ENCODE results near the gene NLRP3. TPM values are rescaled to one million over a fixed set of nuclear protein-coding genes. Genes with fewer than 3 reads are reported as not detected.

The NLRP3 gene
- total and polyA plus RNA-seq, 12 donors: 0.28 to 6.1 (median 0.78) TPM

DNA sequence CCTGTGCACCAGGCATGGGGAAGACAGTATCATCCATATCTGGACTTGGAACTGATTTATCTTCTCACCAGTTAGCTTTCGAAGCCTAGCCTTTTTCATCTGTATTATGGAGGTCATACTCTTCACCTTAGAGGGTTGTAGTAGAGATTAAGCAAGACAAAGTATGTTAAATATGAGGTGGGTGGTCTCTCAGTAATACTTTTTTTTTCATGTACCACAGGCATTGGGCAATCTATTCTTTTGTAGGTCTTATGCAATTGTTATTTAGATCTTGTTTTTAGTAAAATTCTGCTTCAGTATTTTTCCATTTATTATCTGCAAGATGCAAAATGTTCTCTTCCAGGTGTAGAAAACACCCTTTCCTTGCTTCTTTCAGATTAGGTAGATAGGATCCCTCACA is 77.1 kb downstream of the NLRP3 start:
- Histone ChIP-seq H3K9me3 (no peaks in the 10 kb centered on the region), H3K27me3 (peaks cover 0 to 32% (median 8%) of the 10 kb centered on the region in 7 donors), H3K4me1 (peaks cover 0 to 7% (median 0%) of the 10 kb centered on the region in 9 donors), H3K4me3 (no peak overlapping the region), H3K27ac (no peak overlapping the region), H3K36me3 (no peaks in the 10 kb centered on the region)
- ATAC-seq: no peak
- no peak for DNase-seq
- intact Hi-C loops (cut with DNase I): no loop called here
- TF ChIP-seq, protein P1, sequence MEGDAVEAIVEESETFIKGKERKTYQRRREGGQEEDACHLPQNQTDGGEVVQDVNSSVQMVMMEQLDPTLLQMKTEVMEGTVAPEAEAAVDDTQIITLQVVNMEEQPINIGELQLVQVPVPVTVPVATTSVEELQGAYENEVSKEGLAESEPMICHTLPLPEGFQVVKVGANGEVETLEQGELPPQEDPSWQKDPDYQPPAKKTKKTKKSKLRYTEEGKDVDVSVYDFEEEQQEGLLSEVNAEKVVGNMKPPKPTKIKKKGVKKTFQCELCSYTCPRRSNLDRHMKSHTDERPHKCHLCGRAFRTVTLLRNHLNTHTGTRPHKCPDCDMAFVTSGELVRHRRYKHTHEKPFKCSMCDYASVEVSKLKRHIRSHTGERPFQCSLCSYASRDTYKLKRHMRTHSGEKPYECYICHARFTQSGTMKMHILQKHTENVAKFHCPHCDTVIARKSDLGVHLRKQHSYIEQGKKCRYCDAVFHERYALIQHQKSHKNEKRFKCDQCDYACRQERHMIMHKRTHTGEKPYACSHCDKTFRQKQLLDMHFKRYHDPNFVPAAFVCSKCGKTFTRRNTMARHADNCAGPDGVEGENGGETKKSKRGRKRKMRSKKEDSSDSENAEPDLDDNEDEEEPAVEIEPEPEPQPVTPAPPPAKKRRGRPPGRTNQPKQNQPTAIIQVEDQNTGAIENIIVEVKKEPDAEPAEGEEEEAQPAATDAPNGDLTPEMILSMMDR (IDR thresholded peaks at IDR 0.05): no peak
- WGBS, 2 donors: 41 to 63% methylated on average over 1 of the region's 1 CpG

DNA sequence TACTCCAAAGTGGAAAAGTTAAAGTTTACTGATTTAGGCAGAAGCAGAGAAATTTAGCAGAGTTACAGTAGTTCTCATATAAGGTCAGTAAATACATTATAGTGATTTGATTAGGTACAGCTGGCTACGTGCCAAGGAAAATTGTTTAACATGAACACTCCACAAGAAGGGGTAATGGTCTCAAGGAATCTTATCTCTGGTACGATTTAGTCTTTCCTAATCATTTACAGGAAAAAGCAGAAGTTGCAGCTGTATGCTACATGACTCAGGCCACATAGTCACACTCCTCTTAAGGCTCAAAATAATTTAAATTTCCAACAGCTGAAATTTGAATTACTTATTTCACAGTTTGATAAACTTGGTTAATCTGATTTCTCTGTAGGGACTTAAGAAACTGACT is 78.8 kb downstream of the NLRP3 start:
- H3K27ac ChIP-seq: no peak overlapping the region
- peaks cover 0 to 7% (median 0%) of the 10 kb centered on the region in 9 donors for H3K4me1 ChIP-seq
- 20 to 28% methylated on average over 2 of the region's 2 CpGs for WGBS, 2 donors
- no peaks in the 10 kb centered on the region for H3K36me3 ChIP-seq
- DNase-seq (no peak), ATAC-seq (no peak)
- TF ChIP-seq, protein P1 (IDR thresholded peaks at IDR 0.05): no peak
- intact Hi-C loops (cut with DNase I): no loop called here
- no peaks in the 10 kb centered on the region for H3K9me3 ChIP-seq
- peaks cover 0 to 30% (median 8%) of the 10 kb centered on the region in 7 donors for H3K27me3 ChIP-seq
- H3K4me3 ChIP-seq: no peak overlapping the region

DNA sequence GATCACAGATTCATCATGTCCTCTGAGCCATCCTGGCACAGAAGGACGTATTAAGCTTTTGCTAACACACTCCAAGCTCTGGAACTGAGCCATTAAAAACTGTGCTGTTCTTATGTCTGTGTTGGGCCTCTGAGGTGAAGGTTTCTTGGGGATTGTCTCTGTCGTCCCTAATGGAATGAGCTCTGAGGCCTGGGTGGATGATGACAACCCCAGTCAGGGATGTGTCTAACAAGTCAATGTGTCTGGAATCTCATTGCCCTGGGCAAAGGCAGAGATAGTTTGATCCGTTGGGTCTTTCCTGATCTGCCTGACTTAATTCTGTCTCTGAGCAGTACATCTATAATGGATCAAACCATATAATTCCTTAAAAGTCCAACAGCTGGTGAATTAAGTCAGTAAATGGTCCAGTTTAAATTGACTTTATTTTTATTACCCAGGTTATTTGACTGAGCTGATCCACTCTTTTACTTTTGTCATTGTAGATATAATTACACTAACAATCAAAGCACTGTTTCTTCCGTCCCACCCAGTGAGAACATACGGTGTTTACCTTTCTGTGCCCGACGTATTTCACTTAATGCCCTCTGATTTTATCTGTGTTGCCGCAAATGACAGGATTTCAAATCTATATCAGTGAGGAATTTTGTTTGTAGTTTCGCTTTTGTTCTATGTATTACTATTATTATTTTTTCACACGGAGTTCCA is 80.8 kb downstream of the NLRP3 start:
- Histone ChIP-seq H3K27me3 (peaks cover 0 to 13% (median 8%) of the 10 kb centered on the region in 7 donors), H3K27ac (no peak overlapping the region), H3K4me3 (no peak overlapping the region), H3K4me1 (peaks cover 0 to 7% (median 0%) of the 10 kb centered on the region in 9 donors), H3K36me3 (no peaks in the 10 kb centered on the region), H3K9me3 (no peaks in the 10 kb centered on the region)
- intact Hi-C loops (cut with DNase I): no loop called here
- no peak for DNase-seq
- no peak for ATAC-seq
- WGBS, 2 donors: 68 to 71% methylated on average over 10 of the region's 10 CpGs
- TF ChIP-seq, protein P1 (IDR thresholded peaks at IDR 0.05): no peak

Other genes starting within 250 kb of the NLRP3 start
- 10 to 100 TPM in 6 of 10 donors, 1 to 10 TPM in 4; 7.7 to 13.5 (median 10.2) TPM for gene ZNF124, start 244.2 kb upstream of the NLRP3 start, total RNA-seq
- gene ZNF124, start 244.2 kb upstream of the NLRP3 start, polyA plus RNA-seq: 1 to 10 TPM in 1 of 2 donors, under 1 TPM in 1; 0.51 to 1.0 TPM
- not detected for gene VN1R5, start 160.1 kb upstream of the NLRP3 start, total RNA-seq
- not detected for gene VN1R5, start 160.1 kb upstream of the NLRP3 start, polyA plus RNA-seq
- gene ZNF496, start 84.3 kb upstream of the NLRP3 start, total RNA-seq: 10 to 100 TPM; 11.4 to 18.4 (median 14.5) TPM
- gene ZNF496, start 84.3 kb upstream of the NLRP3 start, polyA plus RNA-seq: 1 to 10 TPM; 6.2 to 7.1 TPM
- gene OR2B11, start 41.9 kb downstream of the NLRP3 start, total RNA-seq: not detected
- not detected for gene OR2B11, start 41.9 kb downstream of the NLRP3 start, polyA plus RNA-seq
- gene OR2C3, start 120.3 kb downstream of the NLRP3 start, total RNA-seq: under 1 TPM in 1 of 10 donors, not detected in 9; 0.02 TPM
- under 1 TPM in 1 of 2 donors, not detected in 1; under 0.01 TPM for gene OR2C3, start 120.3 kb downstream of the NLRP3 start, polyA plus RNA-seq
- under 1 TPM in 3 of 10 donors, not detected in 7; 0.05 to 0.44 (median 0.22) TPM for gene GCSAML, start 133.0 kb downstream of the NLRP3 start, total RNA-seq
- under 1 TPM in 1 of 2 donors, not detected in 1; under 0.01 TPM for gene GCSAML, start 133.0 kb downstream of the NLRP3 start, polyA plus RNA-seq
- not detected for gene OR2G2, start 172.2 kb downstream of the NLRP3 start, total RNA-seq
- not detected for gene OR2G2, start 172.2 kb downstream of the NLRP3 start, polyA plus RNA-seq
- gene OR2G3, start 189.4 kb downstream of the NLRP3 start, total RNA-seq: not detected
- not detected for gene OR2G3, start 189.4 kb downstream of the NLRP3 start, polyA plus RNA-seq

Measured in heart right ventricle (tissue), 16 donors.